NCI-H510A (cell line): Measurements from ENCODE around the gene PCK1.

Source experiments
- DNase-seq: peaks from one replicate; lab custom pipeline; 2025; lab: John Stamatoyannopoulos, UW

Gene PCK1

GRCh38 chr20:57603120-57603519, 42.2 kb downstream of the PCK1 start:
- DNase-seq = no peak

DNA sequence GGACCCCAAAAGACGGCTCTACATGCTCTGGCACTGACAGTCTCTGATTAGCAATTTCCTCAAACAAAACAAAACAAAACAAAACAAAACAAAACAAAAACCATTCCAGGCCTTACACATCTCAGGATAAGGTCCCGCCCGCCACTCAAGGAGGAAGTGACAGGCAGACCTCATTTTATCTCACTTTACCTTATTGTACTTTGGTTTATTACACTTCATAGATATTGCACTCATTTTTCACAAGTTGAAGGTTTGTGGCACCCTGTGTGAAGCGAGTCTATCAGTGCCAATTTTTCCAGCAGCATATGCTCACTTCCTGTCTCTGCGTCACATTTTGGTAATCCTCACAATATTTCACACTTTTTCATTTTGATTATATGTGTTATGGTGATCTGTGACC, 44.1 kb downstream of the PCK1 start:
- DNase-seq = no peak

GRCh38 chr20:57605878-57606277, 45.0 kb downstream of the PCK1 start:
- DNase-seq = no peak

- no peak for DNase-seq
Measured at GRCh38 chr20:57608516-57608915, 47.6 kb downstream of the PCK1 start.

- DNase-seq = no peak
Measured at GRCh38 chr20:57609086-57609841, 48.4 kb downstream of the PCK1 start.

- no peak for DNase-seq
Measured at GRCh38 chr20:57609842-57610167, 48.9 kb downstream of the PCK1 start.

DNA sequence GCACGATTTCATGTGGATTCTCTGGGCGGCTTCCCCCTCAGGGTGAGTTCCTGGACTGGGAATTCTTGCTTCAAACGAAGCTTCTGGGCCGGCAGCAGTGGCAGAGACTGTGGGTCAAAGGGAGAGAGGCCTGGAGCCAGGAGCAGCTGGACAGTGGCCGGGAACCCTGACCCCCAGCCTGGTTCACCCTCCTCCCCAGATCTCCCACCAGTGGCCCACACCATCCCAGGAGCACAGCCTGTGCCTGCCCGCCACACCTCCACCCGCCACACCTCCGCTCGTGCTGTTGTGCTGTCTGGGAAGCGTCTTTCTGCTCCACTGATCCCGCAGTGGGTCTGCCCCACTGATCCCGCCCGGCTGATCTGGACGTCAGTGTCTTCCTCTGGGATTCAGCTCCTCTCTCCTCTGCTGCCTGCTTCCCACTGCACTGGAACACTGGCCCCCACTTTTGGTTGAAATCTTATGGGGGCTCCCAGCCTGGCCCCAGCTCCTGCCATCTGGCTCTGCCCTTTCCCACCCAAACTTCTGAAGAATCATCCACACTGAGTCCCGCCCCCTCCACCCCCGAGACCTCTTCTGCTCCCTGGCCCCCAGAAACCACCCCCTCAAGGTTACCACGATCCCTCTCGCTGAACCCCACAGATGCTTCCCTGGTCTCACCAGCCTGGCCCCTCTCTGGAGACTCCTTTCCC, 49.5 kb downstream of the PCK1 start:
- DNase-seq = no peak

GRCh38 chr20:57611586-57612311, 50.8 kb downstream of the PCK1 start:
- DNase-seq = no peak

DNA sequence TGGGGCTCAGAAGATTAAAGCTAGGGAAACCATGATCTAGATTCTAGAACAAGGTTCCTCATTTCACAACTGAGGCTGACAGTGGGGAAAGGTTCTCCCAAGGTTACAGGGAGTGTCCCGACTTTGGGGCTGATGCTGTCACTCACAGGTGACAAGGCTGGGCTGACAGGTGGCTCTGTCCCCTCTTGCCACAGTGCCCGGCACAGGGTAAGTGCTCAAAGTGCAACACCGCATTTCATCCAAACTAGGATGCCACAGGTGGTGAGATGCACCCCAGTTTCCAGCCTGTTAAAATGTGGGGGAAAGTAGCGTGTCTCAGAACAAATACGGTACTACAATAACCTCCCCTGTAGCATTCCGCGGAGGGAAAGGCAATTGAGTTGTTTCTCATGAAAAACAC, 51.5 kb downstream of the PCK1 start:
- DNase-seq = no peak

DNA sequence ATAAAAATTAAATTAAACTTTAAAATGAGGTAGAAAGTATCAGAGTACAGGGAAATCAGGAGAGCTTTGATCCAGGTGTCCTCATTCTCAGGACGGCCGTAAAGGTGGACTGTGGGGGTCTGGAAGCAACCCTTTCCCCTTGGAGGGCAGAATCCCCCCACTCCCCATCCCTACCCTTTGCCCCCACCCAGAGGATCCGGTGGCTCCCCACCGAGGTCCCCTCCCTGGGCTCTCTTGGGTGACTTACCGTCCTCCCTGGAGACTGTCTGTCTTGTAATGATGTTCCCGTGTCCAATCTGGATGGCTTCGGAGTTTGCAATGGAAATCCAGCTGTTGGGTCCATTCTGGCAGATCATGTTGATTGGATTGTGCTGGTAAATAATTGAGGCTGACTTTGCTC, 52.0 kb downstream of the PCK1 start:
- DNase-seq = no peak

- DNase-seq = no peak
Measured at GRCh38 chr20:57613481-57613921, 52.6 kb downstream of the PCK1 start.

DNA sequence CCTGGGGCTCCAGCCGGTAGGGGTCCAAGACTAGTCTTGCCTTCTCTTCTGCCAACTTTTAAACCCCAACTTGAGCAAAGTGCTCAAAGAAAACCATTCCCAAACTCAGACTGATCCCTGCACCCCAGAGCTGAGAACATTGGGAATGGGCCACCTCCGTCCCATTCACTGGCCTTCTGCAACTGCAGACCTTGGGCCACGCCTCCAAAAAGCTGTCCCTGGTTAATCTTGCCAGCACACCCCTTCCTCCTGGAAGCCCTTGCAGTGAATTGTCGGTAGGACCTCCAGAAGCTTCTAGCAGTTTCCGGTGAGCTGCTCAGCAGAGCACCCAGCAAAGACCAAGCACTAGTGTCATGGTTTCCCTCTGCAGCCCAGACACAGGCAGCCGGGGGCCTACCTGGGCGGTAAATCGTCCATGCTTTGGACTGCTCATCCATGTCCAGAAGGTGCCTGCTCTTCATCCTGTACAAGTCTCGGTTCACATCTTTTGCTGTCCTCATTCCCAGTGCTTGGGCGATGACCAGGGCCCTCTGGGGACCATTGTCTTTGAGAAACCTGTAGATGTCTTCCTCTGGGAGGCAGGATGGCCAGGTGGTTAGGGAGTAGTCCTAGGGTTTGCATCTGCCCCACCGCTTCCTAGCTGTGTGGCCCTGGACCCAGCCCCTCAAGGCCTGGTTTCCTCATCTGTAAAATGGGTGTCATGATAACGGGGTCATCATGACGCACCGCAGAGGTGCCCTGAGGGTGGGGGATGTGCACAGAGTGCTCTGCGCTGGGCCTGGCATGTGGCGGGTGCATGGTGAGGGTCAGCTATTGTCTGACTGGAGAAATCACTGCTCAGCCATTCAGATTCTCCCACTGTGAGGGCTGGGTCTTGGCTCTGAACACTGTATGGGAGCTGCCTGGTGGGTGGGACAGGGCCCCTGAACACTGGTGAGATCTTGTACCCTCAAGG, 53.9 kb downstream of the PCK1 start:
- DNase-seq = no peak

DNA sequence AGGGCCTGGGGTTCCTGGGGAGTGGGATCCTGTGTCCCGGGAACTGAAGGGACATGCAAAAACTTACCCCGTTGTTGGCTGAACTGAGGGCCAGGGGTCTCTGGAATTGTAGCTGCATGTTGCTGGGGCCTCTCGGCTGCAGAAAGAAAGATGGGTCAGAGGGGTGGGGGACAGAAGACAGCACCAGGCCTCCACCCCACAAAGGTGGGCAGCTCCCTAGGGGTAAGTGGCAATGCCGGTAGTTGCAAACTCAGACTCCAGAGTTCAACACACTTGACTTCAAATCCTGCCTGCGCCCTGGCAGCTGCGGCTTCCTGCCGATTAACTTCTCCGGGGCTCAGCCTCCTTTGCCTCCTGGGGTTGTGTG, 54.5 kb downstream of the PCK1 start:
- no peak for DNase-seq

- DNase-seq = no peak
Measured at GRCh38 chr20:57616143-57616951, 55.4 kb downstream of the PCK1 start.

- DNase-seq = no peak
Measured at GRCh38 chr20:57617079-57617795, 56.3 kb downstream of the PCK1 start.
